ENCODE measurements around the gene ALG9.

The ALG9 gene

DNA sequence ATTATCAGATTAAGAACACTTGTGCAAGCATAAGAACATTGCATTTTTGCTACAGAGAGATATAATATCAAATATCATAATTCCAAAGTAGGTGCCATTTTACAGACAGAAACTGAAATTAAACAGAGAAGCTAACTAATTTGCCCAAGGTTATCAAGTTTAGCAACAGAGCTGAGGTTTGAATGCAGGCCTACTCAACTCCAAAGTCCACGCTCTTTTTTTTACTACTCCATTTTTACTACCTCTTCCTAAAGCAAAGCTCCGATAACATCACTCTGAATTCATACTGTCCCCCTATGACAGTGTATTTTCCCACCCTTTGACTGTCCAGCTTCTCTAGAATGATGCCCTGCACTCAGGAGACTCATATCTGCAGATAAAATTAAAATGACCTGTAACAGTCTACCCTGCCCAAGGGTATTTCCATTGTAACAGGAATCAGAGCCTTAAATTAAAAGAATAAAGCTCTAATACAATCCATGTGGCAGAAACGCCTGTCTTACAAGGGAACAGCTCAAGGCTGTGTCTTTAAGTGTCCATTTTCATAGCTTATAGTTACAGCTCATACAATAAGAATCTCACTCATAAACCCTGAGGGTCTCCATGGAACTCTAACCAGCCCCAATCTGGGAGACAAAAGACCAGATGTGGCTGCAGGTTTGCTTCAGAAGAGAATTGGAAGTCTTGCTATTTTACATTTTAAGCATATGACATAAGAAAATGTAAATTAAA, 36.8 kb downstream of the ALG9 start:
- no peak for DNase-seq

DNA sequence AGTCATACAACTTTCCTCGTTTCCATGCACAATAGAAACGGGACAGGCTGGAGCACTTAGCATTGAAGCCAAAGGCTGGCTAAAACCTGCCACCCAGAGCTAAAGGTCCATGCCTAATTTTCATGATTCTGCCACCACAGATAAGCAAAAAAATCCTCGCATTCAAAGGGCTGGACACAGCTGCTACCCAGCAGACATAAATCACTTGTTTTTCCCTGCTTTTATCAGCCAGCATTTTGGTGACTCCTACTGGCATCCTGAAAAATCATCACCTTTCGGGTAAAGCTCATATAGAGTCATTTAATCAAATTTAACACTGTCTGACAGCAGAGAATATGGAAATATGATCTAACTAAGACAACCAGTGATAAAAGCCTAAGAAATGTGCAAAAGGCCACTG, 37.9 kb downstream of the ALG9 start:
- DNase-seq = no peak

DNA sequence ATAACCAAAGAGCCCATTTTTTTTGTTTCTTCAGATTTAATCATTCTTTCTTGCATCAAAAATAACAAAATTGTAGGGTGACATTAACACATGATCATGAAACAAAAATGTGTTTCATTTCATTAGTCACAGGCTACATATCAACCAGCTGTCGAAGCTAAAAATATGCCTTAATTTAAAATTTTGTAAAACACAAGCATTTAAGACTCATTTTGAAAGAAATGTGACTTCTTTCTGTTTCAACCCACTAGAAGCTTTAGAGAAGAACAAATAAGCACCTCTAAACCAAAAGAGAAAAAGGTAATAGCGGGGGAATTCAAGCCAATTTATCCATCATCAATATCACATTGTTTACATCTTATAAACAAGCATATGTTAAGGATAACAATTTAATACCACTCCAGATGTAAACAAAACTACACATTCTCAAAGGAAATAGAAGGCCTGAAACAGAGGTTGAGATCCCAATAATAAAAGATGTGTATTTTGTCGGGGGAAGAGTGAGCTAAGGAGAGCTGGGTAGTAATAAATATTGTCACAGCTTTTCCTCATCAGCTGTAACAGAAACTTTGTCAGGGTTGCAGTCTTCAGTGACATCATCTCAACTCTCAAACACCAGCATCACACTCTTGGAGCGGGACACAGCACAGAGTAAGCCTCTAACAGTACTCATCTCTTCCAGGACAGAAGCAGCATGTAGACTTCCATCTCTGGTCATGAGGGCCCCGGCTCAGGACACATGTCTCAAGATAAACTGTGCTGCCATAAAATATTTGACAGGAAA, 42.0 kb downstream of the ALG9 start:
- no peak for DNase-seq

DNA sequence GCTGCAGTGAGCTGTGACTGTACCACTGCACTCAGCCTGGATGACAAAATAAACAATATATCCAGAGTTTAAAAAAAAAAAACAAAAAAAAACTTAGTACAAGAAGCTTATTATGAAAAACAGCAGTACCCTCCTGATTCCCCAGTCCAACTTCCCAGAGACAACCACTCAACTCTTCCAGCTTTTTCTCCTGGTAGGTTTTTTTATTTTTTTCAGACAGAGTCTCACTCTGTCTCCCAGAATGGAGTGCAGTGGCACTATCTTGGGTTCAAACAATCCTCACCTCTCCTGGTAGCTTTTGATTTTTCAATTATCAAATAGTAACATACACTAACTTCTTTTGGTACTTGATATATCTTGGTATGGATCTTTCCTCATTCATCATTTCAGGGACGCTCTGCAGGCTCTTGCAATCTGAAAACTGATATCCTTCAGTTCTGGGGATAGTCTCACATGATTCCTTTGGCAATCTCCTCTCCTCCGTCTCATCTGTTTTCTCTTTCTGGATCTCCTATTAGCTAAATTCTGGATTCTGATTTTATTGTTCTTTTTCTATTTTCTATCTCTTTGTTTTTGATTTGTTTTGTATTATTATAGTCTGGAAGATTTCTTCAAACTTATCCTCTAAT, 44.9 kb downstream of the ALG9 start:
- no peak for DNase-seq

DNA sequence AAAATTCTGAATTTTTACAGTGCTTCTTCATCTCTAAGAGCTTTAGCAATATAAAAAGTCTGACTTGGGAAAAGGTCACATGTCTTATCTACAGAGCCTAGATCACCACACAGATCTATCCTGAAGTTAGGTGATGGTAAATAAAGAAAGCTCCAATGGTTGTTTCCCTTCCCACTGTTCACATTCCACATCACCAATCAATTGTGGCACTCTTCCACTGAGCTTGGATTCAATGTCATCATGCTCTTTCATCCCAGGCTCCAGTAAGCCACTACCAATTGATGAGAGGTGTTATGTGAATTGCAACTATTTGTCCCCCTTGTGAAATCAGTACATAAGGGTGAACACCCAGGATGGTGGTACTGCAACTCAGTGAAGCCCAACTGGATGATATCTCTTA, 47.8 kb downstream of the ALG9 start:
- DNase-seq = no peak

DNA sequence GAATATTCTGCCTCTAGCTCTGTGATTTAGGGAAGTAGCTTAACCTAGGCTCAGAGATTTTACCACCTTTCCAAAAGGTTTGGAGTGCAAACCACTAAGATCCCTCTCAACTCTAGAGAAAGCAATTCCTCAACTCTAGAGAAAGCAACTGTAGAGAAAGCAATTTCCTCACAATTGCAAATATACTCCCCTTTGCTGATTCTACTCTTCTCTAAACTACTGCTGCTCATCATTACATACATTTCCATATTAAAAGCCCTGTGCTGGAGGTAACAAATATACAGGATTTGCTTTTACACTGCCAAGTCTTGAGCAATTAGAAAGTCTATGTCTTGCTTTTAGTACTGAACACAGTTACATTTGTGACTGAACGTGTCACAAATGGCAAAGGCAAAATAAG, 48.2 kb downstream of the ALG9 start:
- no peak for DNase-seq

DNA sequence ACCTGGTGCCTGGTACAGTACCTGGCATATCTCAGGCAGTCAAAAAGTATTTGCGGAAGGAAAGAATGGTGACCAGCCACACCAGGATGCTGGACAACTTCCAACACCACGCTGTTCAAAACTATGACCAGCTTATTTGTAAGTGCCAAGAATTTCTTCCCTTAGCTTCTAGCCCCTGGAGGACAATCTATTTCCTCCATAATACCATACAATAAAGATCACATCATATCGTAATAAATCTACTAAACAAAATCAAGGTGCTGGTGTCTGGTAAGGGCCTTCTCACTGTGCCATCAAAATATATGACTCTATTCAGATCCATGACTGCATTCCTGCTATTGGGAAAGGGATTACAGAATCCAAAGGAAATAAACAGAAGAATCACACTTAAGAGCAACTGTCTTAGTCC, 51.5 kb downstream of the ALG9 start:
- DNase-seq = no peak

DNA sequence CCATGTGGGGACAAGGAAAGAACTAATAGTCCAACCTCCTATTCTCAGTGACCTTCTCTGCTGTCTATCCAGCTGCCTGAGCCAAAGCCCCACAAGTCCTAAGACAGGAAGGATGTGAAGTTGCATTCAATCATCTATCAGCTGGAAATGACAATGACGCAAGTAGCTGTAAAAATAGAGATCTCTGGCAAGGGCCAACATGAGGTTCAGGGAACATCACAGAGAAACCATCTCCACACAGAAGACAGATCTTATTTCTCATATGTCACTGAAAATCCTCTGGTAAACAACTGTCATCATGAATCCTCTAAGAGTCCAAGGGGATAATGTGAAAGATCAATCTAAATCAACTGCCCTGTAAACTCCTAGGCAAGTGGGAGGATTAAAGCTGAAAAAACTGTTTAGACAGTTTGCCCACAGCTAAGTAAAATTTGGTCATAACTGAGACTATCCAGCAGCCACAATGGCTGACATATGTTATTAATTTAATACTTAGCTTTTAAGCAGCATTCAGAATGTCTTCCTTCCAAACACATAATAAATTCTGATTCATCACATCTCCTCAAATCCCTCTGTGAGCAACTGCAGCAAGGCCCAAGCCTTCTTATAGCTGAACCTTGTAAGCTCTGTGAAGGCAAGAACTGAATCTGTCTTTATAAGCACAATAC, 52.1 kb downstream of the ALG9 start:
- DNase-seq = no peak

DNA sequence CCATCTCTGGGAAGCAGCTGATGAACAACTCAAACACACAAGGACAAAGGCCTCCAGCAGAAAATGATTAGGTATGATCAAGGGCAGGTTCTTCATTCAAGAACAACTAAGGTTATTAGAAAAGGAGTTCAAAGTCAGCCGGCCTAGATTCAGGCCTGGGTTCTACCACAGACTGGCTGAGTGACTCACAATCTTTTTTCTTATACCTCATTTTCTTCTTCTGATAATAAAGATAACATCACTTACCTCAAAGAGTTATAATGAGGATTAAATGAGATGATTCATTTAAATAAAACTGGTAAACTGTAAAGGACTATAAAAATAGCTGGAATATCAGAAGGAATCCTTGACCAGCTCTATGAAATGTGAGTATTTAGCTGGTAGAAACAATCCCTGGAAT, 55.9 kb downstream of the ALG9 start:
- DNase-seq = no peak

DNA sequence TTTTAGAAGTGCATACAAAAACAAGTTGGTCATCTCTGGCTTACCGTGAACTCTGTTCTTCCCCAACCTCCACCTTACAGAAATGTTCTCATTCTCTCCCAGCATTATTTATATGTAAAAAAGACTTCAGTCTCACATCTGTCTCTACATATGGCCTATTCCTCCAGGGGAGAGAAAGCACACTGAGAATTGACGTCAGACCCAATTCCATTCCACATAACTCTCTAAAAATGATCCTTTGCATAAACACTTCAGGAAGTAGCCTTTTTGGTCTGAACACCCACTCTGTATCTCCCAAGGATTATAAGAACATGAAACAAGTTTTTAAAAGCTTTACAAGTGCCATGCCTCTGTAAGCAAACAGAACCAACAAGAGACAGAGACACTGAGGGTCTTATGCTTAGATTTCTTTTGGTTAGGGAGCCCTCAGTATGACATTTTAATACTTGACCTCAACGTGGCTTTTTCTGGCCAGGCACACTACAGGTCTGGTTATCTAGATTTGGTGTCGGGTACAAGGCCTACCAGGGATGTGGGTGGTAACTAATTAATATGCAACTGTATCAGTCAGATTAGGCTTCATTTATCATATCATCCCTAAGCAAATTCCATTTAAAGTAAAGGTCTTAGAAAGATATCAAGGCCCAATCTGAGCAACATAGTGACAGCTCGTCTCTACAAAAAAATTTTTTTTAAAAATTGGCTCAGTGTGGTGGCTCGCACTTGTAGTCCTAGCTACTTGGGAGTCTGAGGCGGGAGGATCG, 56.6 kb downstream of the ALG9 start:
- DNase-seq = no peak

DNA sequence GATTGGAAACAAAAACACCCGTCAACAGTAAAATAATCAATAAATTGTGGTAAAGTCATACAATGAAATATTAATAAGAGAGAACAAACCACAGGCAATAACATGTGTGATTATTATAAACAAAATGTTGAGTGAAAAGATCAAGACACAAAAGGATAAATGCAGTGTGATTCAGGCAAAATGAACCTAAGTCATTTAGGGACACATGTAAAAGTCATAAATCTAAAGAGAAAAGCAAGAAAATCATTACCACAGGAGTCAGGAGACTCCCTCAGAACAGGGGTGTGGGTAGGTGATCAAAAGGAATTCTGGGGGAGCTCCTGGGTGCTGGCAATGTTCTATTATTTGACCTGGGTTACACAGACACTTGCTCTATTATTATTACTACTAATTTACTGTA, 57.3 kb downstream of the ALG9 start:
- no peak for DNase-seq

DNA sequence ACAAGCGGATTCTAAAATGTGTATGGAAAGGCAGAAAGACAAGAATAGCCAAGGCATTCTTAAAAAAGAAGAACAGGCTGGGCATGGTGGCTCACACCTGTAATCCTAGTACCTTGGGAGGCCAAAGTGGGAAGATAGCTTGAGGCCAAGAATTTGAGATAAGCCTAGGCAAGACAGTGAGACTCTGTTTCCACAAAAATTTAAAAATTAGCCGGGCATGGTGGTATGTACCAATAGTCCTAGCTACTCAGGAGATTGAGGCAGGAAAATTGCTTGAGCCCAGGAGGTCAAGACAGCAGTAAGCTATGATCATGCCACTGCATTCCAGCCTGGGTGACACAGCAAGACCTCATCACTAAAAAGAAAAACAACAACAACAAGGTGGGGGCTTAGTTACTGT, 59.2 kb downstream of the ALG9 start:
- DNase-seq = no peak

DNA sequence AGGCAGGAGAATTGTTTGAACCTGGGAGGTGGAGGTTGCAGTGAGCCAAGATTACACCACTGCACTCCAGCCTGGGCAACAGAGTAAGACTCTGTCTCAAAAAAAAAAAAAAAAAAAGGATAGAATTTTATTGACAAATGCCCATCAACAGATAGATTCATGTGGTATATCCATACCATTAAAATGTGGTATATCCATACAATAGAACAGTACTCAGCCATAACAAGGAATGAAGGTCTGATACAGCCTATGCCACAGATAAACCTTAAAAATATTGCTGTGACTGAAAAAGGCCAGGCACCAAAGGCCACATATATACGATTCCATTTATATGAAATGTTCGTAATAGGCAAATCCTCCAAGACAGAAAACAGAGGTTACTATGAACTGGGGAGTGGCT, 59.9 kb downstream of the ALG9 start:
- no peak for DNase-seq

DNA sequence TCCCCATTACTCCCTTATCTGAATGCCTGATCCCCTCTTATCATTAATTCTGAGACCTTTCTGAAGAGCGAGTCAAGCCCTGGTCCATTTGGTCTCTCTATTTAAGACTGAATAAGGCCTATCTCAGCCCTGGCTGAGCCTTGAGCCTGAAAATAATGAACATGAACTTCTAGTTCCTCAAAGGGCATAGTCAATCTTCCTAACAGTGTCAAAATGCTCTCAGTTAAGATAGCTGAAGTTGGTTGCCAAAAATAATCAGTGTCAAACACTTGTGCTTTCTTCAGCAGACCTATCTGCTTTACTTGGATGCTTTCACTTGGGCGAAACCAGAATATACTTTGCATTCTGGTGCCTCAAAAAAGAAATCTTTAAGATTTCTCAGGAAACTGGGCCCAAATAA, 62.5 kb downstream of the ALG9 start:
- no peak for DNase-seq

DNA sequence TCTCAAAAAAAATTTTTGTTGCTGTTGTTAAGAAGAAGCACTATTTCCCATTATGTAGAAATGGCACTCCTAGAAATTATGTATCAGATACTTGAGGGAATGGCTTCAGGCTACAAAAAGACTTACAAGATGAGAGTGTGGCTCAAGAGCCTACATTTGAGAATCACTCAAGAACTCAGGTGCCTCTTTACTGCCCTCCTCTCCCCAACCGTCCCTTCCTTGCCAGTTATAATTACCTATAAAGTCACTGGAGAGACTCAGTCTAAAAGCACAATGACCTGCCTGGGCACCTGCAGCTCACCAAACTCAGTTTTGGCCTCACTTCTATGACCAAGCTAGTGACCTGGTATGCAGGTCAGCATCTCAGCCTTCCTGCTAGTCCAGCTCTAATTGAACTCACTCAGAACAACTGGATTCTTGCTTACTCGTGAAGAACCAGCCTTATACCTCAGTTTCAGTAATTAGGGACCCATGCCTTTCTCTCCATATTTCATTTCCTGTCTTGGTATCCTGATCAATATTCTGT, 63.3 kb downstream of the ALG9 start:
- no peak for DNase-seq

DNA sequence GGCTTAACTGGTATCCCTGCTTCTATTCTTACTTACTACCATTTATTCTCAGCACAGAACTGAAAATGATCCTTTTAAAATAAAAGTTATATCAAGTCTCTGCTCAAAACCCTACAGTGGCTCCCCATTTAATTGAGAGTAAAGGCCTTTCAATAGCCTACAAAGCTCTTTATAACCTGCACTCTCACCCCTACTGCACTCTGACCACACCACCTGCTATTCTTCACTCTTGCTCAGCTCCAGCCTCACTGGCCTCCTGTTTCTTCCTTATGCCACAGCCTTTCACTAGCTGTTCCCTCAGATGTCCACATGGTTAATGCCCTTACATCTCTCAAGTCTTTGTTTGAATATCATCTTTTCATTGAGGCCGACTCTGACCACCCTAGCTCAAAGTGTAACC, 64.3 kb downstream of the ALG9 start:
- no peak for DNase-seq

DNA sequence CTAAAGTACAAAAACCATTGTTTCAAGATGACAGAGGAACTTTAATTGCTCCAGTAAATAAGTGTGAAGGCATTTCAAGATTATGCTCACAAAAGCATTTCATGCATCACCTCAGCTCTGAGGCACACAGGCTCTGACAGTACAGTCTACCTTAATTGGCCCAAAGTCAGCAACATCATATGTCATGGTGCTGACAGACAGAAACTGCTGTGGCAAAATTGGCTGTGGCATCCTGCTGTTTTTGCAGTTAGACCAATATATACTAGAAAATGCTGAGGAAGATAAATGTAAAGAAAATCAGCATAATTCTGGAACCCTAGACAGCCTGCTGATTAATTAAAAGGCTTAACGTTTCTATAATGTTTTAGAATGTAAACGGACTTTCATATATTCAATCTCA, 70.2 kb downstream of the ALG9 start:
- DNase-seq = no peak

DNA sequence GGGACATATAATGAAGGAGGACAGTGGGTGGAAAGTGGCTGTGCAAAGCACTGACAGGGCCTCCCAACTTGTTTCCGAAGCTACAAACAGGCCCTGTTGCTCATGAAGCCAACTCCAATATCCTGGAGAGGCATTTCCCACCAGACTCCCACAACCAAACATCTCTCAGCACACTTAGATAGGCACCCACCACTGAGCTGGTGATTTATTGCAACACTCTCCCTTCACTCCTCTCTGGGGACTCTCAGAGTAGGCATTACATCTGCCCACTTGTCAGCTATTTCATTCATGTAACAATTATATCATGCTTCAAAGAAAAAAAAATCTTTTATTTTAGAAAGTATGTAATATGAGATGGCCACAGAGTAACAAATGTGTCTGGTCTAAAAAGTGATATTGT, 73.1 kb downstream of the ALG9 start:
- DNase-seq = no peak

DNA sequence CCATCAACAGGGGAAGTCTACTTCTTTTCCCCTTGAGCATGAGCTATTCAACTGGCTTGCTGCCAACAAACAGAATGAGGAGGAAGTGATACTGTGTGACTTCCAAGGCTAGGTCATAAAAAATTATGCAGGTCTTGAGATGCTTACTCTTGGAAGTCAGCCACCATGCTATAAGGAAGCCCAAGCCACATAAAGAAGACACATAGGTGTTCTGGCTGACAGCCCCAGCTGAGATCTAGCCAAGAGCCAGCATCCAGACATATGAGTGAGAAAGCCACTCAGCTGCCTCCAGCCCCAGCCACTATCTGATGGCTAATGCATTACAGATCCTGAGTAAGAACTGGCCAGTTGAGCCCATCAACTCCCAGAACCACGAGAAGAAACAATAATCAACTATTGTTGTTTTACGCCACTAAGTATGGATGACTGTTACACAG, 74.2 kb downstream of the ALG9 start:
- no peak for DNase-seq

DNA sequence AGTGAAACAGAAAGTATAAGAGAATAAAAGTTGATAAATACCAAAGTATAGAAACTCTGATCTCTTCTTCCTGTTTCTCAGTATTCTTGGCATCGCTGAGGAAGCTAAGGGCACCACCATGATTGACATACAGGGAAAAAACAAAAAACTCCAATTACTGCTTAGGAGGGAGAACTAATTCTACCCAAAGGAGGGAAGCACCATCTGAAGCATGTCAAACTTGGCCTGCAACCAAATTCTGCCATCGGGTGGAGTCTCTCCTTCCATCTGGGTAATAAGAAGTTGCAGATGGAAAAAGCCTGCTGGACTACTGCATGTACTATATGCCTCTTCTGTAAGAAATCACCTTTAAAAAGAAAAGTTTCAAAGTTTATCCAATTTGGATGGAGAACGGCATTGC, 74.7 kb downstream of the ALG9 start:
- no peak for DNase-seq

DNA sequence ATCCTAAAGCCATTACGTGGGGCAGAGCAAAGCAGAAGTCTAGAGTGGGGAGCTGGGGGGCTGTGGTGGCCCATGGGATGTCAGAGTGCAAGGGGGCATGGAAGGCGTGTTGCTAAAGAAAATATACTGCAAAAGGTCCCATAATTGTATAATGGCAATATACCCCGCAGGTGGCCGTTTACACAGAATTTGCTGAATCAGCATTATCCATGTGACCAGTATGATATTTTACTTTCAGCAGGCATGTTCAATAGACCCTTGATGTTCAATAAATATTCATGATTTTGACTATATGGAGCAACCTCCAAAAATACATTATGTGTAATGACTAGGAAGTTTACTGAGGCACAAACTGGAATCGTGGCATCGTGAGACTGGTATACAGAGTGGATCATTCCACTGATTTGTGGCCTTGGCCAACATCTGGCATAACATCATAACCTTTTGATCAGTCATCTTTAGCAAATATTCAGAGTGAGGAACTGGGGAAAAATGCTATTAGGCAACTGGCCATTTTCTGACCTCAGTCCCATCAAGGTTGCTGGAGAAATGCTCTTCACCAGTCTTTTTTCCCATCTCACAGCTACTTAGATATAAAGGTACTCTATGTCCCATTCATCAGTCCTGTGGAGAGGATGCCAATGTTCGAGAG, 75.9 kb downstream of the ALG9 start:
- no peak for DNase-seq

DNA sequence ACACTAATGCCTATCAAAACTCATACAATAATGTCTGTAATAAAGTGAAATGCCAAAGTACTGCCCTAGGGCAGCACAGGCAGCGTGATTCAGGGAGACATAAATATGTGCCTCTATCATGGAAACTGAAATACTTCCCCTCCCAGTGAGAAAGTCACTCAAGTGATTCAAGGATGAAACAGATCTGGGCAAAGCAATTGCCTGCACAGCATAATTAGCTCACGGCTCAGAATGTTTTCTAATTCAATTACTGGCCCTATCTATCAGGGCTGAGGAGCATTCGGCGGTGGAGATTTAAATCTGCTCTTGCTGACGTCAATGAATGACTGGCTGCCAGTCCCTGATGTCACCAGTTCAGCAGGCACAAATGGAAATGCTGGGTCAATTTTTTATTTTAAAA, 77.5 kb downstream of the ALG9 start:
- no peak for DNase-seq
